IMR-90 (cell line): Measurements from ENCODE around the gene PIK3IP1. TPM values are rescaled to one million over a fixed set of nuclear protein-coding genes. Genes with fewer than 3 reads are reported as not detected.

Experiments used
- ATAC-seq: fragments of 200-7000 bp; cut with Tn5 transposase; 2 replicates; pipeline ENCODE4 v1.9.1; 2020; ENCODE audit warnings: low read depth, mild to moderate bottlenecking, moderate library complexity
- BruUV-seq: library from RNA; stranded (reverse); fragments of 400-500 nt; replicated peaks from 2 replicates; lab custom pipeline; 2021; lab: Mats Ljungman, UMichigan
- CTCF ChIA-PET: fragments of 300-600 bp; formaldehyde crosslinking; extraction: SDS; loops from one replicate; lab custom pipeline; 2021; ENCODE audit warnings: antibody characterized with exemption; lab: Yijun Ruan, JAX
- POLR2A ChIA-PET: fragments of 300-600 bp; sonication (Branson Sonifier 250); formaldehyde crosslinking; loops from one replicate; lab custom pipeline; 2022; ENCODE audit warnings: antibody characterized with exemption; ENCODE audit not compliant: unreplicated experiment; lab: Charles Lee
- DNase-seq: peaks from one replicate; pipeline ENCODE4 v3.0.0; 2013
- H2AFZ ChIP-seq: replicated peaks from 2 replicates; pipeline ENCODE3; 2013; ENCODE audit warnings: low read length, mild to moderate bottlenecking; ENCODE audit not compliant: poor library complexity
- H2AK5ac ChIP-seq: 2 replicates; pipeline ENCODE4 v1.6.1; 2013; ENCODE audit warnings: low read depth, low read length, inconsistent platforms
- H2AK9ac ChIP-seq: replicated peaks from 2 replicates; pipeline ENCODE3; 2013; ENCODE audit warnings: mild to moderate bottlenecking, low read depth, low read length, moderate library complexity; ENCODE audit not compliant: poor library complexity
- H2BK120ac ChIP-seq: 2 replicates; pipeline ENCODE4 v1.6.1; 2013; ENCODE audit warnings: low read depth, low read length, inconsistent platforms
- H2BK15ac ChIP-seq: 3 replicates; pipeline ENCODE4 v1.6.1; 2013; ENCODE audit warnings: low read depth, low read length, inconsistent platforms
- H2BK20ac ChIP-seq: 2 replicates; pipeline ENCODE4 v1.6.1; 2013; ENCODE audit warnings: low read depth, mild to moderate bottlenecking, inconsistent platforms, low read length, moderate library complexity
- H2BK5ac ChIP-seq: 2 replicates; pipeline ENCODE4 v1.6.1; 2013; ENCODE audit warnings: mild to moderate bottlenecking, low read depth, low read length, inconsistent platforms; ENCODE audit not compliant: poor library complexity, severe bottlenecking
- H3K14ac ChIP-seq: replicated peaks from 2 replicates; pipeline ENCODE4 v1.6.1; 2013; ENCODE audit warnings: low read depth, low read length, inconsistent platforms
- H3K18ac ChIP-seq: 2 replicates; pipeline ENCODE4 v1.6.1; 2013; ENCODE audit warnings: low read depth, low read length, control low read depth
- H3K23ac ChIP-seq: 2 replicates; pipeline ENCODE4 v1.6.1; 2013; ENCODE audit warnings: low read depth, low read length, inconsistent platforms
- H3K27ac ChIP-seq: 2 replicates; pipeline ENCODE4 v1.5.1; 2013; ENCODE audit warnings: mild to moderate bottlenecking, control low read depth, low read length; ENCODE audit not compliant: insufficient read depth
- H3K27me3 ChIP-seq: 2 replicates; pipeline ENCODE4 v1.6.1; 2013; ENCODE audit warnings: low read length; ENCODE audit not compliant: control insufficient read depth, insufficient read depth
- H3K36me3 ChIP-seq: 2 replicates; pipeline ENCODE4 v1.6.1; 2013; ENCODE audit warnings: low read length, mixed read lengths; ENCODE audit not compliant: control insufficient read depth, insufficient read depth
- H3K4ac ChIP-seq: 2 replicates; pipeline ENCODE4 v1.6.1; 2013; ENCODE audit warnings: low read depth, low read length, inconsistent platforms
- H3K4me1 ChIP-seq: 2 replicates; pipeline ENCODE4 v1.6.1; 2013; ENCODE audit warnings: low read length, mixed read lengths; ENCODE audit not compliant: control insufficient read depth, insufficient read depth
- H3K4me2 ChIP-seq: 2 replicates; pipeline ENCODE4 v1.6.1; 2013; ENCODE audit warnings: low read depth, mild to moderate bottlenecking, control low read depth, low read length, moderate library complexity
- H3K4me3 ChIP-seq: 2 replicates; pipeline ENCODE4 v1.5.1; 2013; ENCODE audit warnings: low read depth, mild to moderate bottlenecking, control low read depth, low read length, moderate library complexity; ENCODE audit not compliant: insufficient read depth
- H3K56ac ChIP-seq: 2 replicates; pipeline ENCODE4 v1.6.1; 2013; ENCODE audit warnings: low read length, inconsistent platforms; ENCODE audit not compliant: insufficient read depth; ENCODE audit errors: extremely low read depth
- H3K79me1 ChIP-seq, 2 experiments: 2 replicates each; pipeline ENCODE4 v1.6.1; 2013; ENCODE audit warnings: low read length in 2 of 2, inconsistent platforms in 1 of 2, low read depth in 1 of 2
- H3K9ac ChIP-seq: 2 replicates; pipeline ENCODE4 v1.6.1; 2013; ENCODE audit warnings: low read depth, low read length, control low read depth
- H3K9me1 ChIP-seq: 2 replicates; pipeline ENCODE4 v1.6.1; 2013; ENCODE audit warnings: low read length, inconsistent platforms; ENCODE audit not compliant: insufficient read depth
- H3K9me3 ChIP-seq: 2 replicates; pipeline ENCODE4 v1.6.1; 2013; ENCODE audit warnings: low read length; ENCODE audit not compliant: control insufficient read depth, insufficient read depth
- H4K20me1 ChIP-seq: 2 replicates; pipeline ENCODE4 v1.6.1; 2013; ENCODE audit warnings: low read length, inconsistent platforms; ENCODE audit not compliant: insufficient read depth
- H4K5ac ChIP-seq: 2 replicates; pipeline ENCODE4 v1.6.1; 2013; ENCODE audit warnings: mild to moderate bottlenecking, low read depth, low read length, control low read depth
- H4K8ac ChIP-seq, 2 experiments: 2 replicates each; pipeline ENCODE4 v1.6.1; 2013; ENCODE audit warnings: low read depth in 2 of 2, low read length in 2 of 2, control low read depth in 1 of 2, inconsistent platforms in 1 of 2
- H4K91ac ChIP-seq: 2 replicates; pipeline ENCODE4 v1.6.1; 2013; ENCODE audit warnings: low read depth, low read length, inconsistent platforms; ENCODE audit not compliant: insufficient read depth
- BHLHE40 ChIP-seq: fragments of 150-350 bp; IDR thresholded peaks from 2 replicates; pipeline ENCODE4 v1.6.1; 2016; ENCODE audit warnings: mild to moderate bottlenecking, low read depth, low read length
- CEBPB ChIP-seq: IDR thresholded peaks from 2 replicates; pipeline ENCODE4 v1.6.1; 2012; ENCODE audit warnings: low read depth, low read length, improper control_type of control experiment
- CHD1 ChIP-seq: IDR thresholded peaks from 2 replicates; pipeline ENCODE4 v1.6.1; 2012; ENCODE audit warnings: low read depth, low read length, improper control_type of control experiment
- CTCF ChIP-seq: conservative IDR thresholded peaks from 2 replicates; pipeline ENCODE4 v1.5.1; 2012; ENCODE audit warnings: mild to moderate bottlenecking, low read depth, low read length, improper control_type of control experiment
- ELK1 ChIP-seq: fragments of 150-350 bp; IDR thresholded peaks from 2 replicates; pipeline ENCODE4 v1.6.1; 2016; ENCODE audit warnings: low read depth, mild to moderate bottlenecking, low read length, moderate library complexity, borderline replicate concordance
- FOS ChIP-seq: fragments of 150-350 bp; IDR thresholded peaks from 2 replicates; pipeline ENCODE4 v1.6.1; 2016; ENCODE audit warnings: low read depth, low read length
- MAFK ChIP-seq: IDR thresholded peaks from 2 replicates; pipeline ENCODE4 v1.6.1; 2012; ENCODE audit warnings: low read depth, low read length, improper control_type of control experiment
- MAZ ChIP-seq: IDR thresholded peaks from 2 replicates; pipeline ENCODE4 v1.6.1; 2012; ENCODE audit warnings: low read depth, mild to moderate bottlenecking, low read length, improper control_type of control experiment, moderate library complexity, borderline replicate concordance
- MXI1 ChIP-seq: IDR thresholded peaks from 2 replicates; pipeline ENCODE4 v1.6.1; 2012; ENCODE audit warnings: low read depth, mild to moderate bottlenecking, low read length, moderate library complexity, borderline replicate concordance
- NFE2L2 ChIP-seq: fragments of 150-350 bp; IDR thresholded peaks from 2 replicates; pipeline ENCODE4 v1.6.1; 2016; ENCODE audit warnings: low read depth, mild to moderate bottlenecking, low read length
- POLR2A ChIP-seq: IDR thresholded peaks from 2 replicates; pipeline ENCODE4 v1.6.1; 2012; ENCODE audit warnings: mild to moderate bottlenecking, low read depth, low read length
- RAD21 ChIP-seq: IDR thresholded peaks from 2 replicates; pipeline ENCODE4 v1.6.1; 2012; ENCODE audit warnings: low read length, improper control_type of control experiment
- RCOR1 ChIP-seq: IDR thresholded peaks from 2 replicates; pipeline ENCODE4 v1.6.1; 2012; ENCODE audit warnings: mild to moderate bottlenecking, low read length, improper control_type of control experiment; ENCODE audit not compliant: insufficient replicate concordance
- RFX5 ChIP-seq: IDR thresholded peaks from 2 replicates; pipeline ENCODE4 v1.8.0; 2012; ENCODE audit warnings: low read depth, mild to moderate bottlenecking, low read length, moderate library complexity
- SMC3 ChIP-seq: fragments of 150-350 bp; IDR thresholded peaks from 2 replicates; pipeline ENCODE4 v1.6.1; 2016; ENCODE audit warnings: low read depth, mild to moderate bottlenecking, antibody characterized with exemption, low read length, moderate library complexity
- USF2 ChIP-seq: fragments of 150-350 bp; IDR thresholded peaks from 2 replicates; pipeline ENCODE4 v1.6.1; 2017; ENCODE audit warnings: mild to moderate bottlenecking, antibody characterized with exemption, low read length, low read depth
- WGBS, 2 experiments: methylation state at CpG; one replicate each; pipeline versions ENCODE4 v1.1.5 to v1.1.7; 2013; ENCODE audit warnings: missing lambda C conversion rate in 2 of 2; ENCODE audit not compliant: insufficient read length in 1 of 2; ENCODE audit errors: extremely low coverage in 2 of 2; 5-methylcytosine and 5-hydroxymethylcytosine counted together
- dilution Hi-C: fragments of 300-500 bp; cut with HindIII; formaldehyde crosslinking; loops from one replicate; pipeline ENCODE4 v1.14.3; 2018; ENCODE audit warnings: low sequenced_read_pairs; ENCODE audit not compliant: unreplicated experiment
- in situ Hi-C: fragments of 300-500 bp; cut with MboI; formaldehyde crosslinking; loops from 3 replicates; pipeline ENCODE4 v1.14.3; 2019; ENCODE audit warnings: low sequenced_read_pairs, inconsistent platforms, mixed read lengths
- intact Hi-C: fragments of 100-400 bp; cut with micrococcal nuclease; formaldehyde crosslinking; loops from 2 replicates; pipeline ENCODE4 v1.10.0; 2022
- polyA plus RNA-seq, 3 experiments: library from polyadenylated mRNA; depleted of rRNA; stranded (reverse); fragments of >200 nt; gene quantifications; 2 replicates each; pipeline ENCODE4 v1.2.3, GENCODE V29; 2012; ENCODE audit warnings: low replicate concordance in 1 of 3
- total RNA-seq: library from RNA; depleted of rRNA; stranded (reverse); fragments of >200 nt; gene quantifications from 2 replicates; pipeline ENCODE4 v1.2.3, GENCODE V29; 2012

The PIK3IP1 gene
- total and polyA plus RNA-seq, 2 of the 4 experiments (the other 2 are of a cell fraction) = 12.9 to 17.6 TPM

GRCh38 chr22:31244943-31245451 is 47.3 kb downstream of the PIK3IP1 start:
- Histone ChIP-seq H2BK120ac (peak overlapping the region; percentile 90), H4K5ac (no peak overlapping the region), H2AK5ac (peak overlapping the region; percentile 88; the same call in 1 of the 2 replicates), H2BK5ac (peak overlapping the region; percentile 71), H3K4me2 (no peak overlapping the region), H3K9ac (no peak overlapping the region), H2AK9ac (no peak overlapping the region), H2BK15ac (peak overlapping the region; percentile 13; the same call in 1 of the 3 replicates), H3K23ac (peak overlapping the region; percentile 71), H3K4me1 (peaks cover 36% of the 10 kb centered on the region), H3K18ac (peak overlapping the region; percentile 1; the same call in 1 of the 2 replicates), H3K27ac (no peak overlapping the region; the same call in 1 of the 2 replicates), H3K4me3 (no peak overlapping the region), H3K56ac (no peak overlapping the region), H3K79me1 (peaks cover 25 to 77% of the 10 kb centered on the region in 2 experiments), H2BK20ac (peak overlapping the region; percentile 93), H3K36me3 (no peaks in the 10 kb centered on the region), H3K9me3 (no peaks in the 10 kb centered on the region), H2AFZ (no peak overlapping the region), H3K4ac (peak overlapping the region; percentile 79), H3K27me3 (no peaks in the 10 kb centered on the region), H4K8ac (peak overlapping the region; percentile 18 to 64; a peak in 3 of 4 replicates), H4K91ac (peak overlapping the region; percentile 85), H3K9me1 (peaks cover 43% of the 10 kb centered on the region), H3K14ac (peak overlapping the region; percentile 51), H4K20me1 (no peaks in the 10 kb centered on the region; the same call in 1 of the 2 replicates)
- intact Hi-C loops (no loop called here), in situ Hi-C loops (no loop called here), dilution Hi-C loops (no loop called here)
- no peak for TF ChIP-seq POLR2A
- TF ChIP-seq ELK1 = no peak
- TF ChIP-seq RFX5 = no peak
- TF ChIP-seq CHD1 = no peak
- TF ChIP-seq FOS = no peak
- no peak for TF ChIP-seq CEBPB
- no peak for TF ChIP-seq RCOR1
- no peak for TF ChIP-seq NFE2L2
- TF ChIP-seq CTCF = no peak
- no peak for TF ChIP-seq MAFK
- TF ChIP-seq MXI1 = no peak
- no peak for TF ChIP-seq BHLHE40
- no peak for TF ChIP-seq RAD21
- TF ChIP-seq SMC3 = no peak
- no peak for TF ChIP-seq USF2
- TF ChIP-seq MAZ = no peak
- no peak for DNase-seq
- no peak for ATAC-seq
- BruUV-seq = no TSS peak
- CTCF ChIA-PET = interaction anchor here (1.3 kb wide), 1 partner anchor 28 kb away, joined by 4 read pairs; no protein-coding TSS in a partner anchor
- 80% methylated on average over 1 of the region's 7 CpGs; no CpG with 5 or more reads in 1 of the 2 experiments for WGBS, 2 experiments
- POLR2A ChIA-PET = no interaction called here
